Gastroesophageal sphincter (tissue), 3 donors: Measurements from ENCODE around the gene HHIP.

Source experiments
- POLR2A ChIP-seq, 2 donors: fragments of 450-650 bp; IDR thresholded peaks; one replicate each; pipeline ENCODE4 v1.6.1; 2017; ENCODE audit warnings: antibody characterized with exemption in 2 of 2, mild to moderate bottlenecking in 2 of 2, moderate library complexity in 1 of 2
- TF ChIP-seq, protein P1 (sequence below), 4 experiments: fragments of 200-600 bp in 2 of 4; fragments of 450-650 bp in 2 of 4; sonication (generic) in 1 of 4; IDR thresholded peaks; one replicate each; pipeline ENCODE4 v1.5.1; 2017 to 2019; ENCODE audit warnings: antibody characterized with exemption in 4 of 4, mild to moderate bottlenecking in 2 of 4, moderate library complexity in 2 of 4

- TF ChIP-seq, protein P1, sequence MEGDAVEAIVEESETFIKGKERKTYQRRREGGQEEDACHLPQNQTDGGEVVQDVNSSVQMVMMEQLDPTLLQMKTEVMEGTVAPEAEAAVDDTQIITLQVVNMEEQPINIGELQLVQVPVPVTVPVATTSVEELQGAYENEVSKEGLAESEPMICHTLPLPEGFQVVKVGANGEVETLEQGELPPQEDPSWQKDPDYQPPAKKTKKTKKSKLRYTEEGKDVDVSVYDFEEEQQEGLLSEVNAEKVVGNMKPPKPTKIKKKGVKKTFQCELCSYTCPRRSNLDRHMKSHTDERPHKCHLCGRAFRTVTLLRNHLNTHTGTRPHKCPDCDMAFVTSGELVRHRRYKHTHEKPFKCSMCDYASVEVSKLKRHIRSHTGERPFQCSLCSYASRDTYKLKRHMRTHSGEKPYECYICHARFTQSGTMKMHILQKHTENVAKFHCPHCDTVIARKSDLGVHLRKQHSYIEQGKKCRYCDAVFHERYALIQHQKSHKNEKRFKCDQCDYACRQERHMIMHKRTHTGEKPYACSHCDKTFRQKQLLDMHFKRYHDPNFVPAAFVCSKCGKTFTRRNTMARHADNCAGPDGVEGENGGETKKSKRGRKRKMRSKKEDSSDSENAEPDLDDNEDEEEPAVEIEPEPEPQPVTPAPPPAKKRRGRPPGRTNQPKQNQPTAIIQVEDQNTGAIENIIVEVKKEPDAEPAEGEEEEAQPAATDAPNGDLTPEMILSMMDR (IDR thresholded peaks at IDR 0.05), result no peak
- TF ChIP-seq POLR2A (IDR thresholded peaks at IDR 0.05), result no peak
Measured at GRCh38 chr4:144696376-144696775, 50.4 kb downstream of the HHIP start.
